ENCODE data around the gene ITGA8. TPM values are rescaled to one million over a fixed set of nuclear protein-coding genes. Genes with fewer than 3 reads are reported as not detected.
"Not testable (repeated sequence)": the region's sequence is repeated elsewhere in the genome, so short reads cannot be mapped to it uniquely, and the experiment has no call there.

The ITGA8 gene
- polyA plus RNA-seq, 2 donors, result 2.5 to 3.6 TPM

- WGBS, 2 donors, result 48% methylated on average over 5 of the region's 5 CpGs
- no peak overlapping the region for H3K4me3 ChIP-seq (ENCODE audit: low read depth in 1 of 2, low read length in 2 of 2)
- no peaks in the 10 kb centered on the region for H3K9me3 ChIP-seq (ENCODE audit: control insufficient read depth in 2 of 2, insufficient read depth in 1 of 2, low read depth in 1 of 2, low read length in 1 of 2)
- no peak overlapping the region for H3K27ac ChIP-seq (ENCODE audit: low read depth in 2 of 2, low read length in 1 of 2)
- H3K27me3 ChIP-seq (ENCODE audit: control insufficient read depth in 1 of 2, insufficient read depth in 2 of 2, low read length in 2 of 2), result no peaks in the 10 kb centered on the region
- H3K4me1 ChIP-seq (ENCODE audit: control insufficient read depth in 2 of 2, insufficient read depth in 2 of 2, low read length in 1 of 2), result no peaks in the 10 kb centered on the region
- no peaks in the 10 kb centered on the region for H3K36me3 ChIP-seq (ENCODE audit: control insufficient read depth in 2 of 2, insufficient read depth in 2 of 2, low read length in 1 of 2)
Observed at GRCh38 chr10:15485684-15486316, 233.9 kb downstream of the ITGA8 start.

- Histone ChIP-seq H3K27me3 (ENCODE audit: control insufficient read depth in 1 of 2, insufficient read depth in 2 of 2, low read length in 2 of 2) (no peaks in the 10 kb centered on the region), H3K4me3 (ENCODE audit: low read depth in 1 of 2, low read length in 2 of 2) (no peak overlapping the region), H3K9me3 (ENCODE audit: control insufficient read depth in 2 of 2, insufficient read depth in 1 of 2, low read depth in 1 of 2, low read length in 1 of 2) (no peaks in the 10 kb centered on the region), H3K4me1 (ENCODE audit: control insufficient read depth in 2 of 2, insufficient read depth in 2 of 2, low read length in 1 of 2) (no peaks in the 10 kb centered on the region), H3K27ac (ENCODE audit: low read depth in 2 of 2, low read length in 1 of 2) (no peak overlapping the region), H3K36me3 (ENCODE audit: control insufficient read depth in 2 of 2, insufficient read depth in 2 of 2, low read length in 1 of 2) (no peaks in the 10 kb centered on the region)
- 28 to 44% methylated on average over 3 of the region's 3 CpGs for WGBS, 2 donors
Observed at GRCh38 chr10:15485027-15485426, 234.7 kb downstream of the ITGA8 start.

GRCh38 chr10:15484128-15484527 lies 235.6 kb downstream of the ITGA8 start:
- H3K27me3 ChIP-seq (ENCODE audit: control insufficient read depth in 1 of 2, insufficient read depth in 2 of 2, low read length in 2 of 2), result no peaks in the 10 kb centered on the region
- no peaks in the 10 kb centered on the region for H3K36me3 ChIP-seq (ENCODE audit: control insufficient read depth in 2 of 2, insufficient read depth in 2 of 2, low read length in 1 of 2)
- H3K9me3 ChIP-seq (ENCODE audit: control insufficient read depth in 2 of 2, insufficient read depth in 1 of 2, low read depth in 1 of 2, low read length in 1 of 2), result no peaks in the 10 kb centered on the region
- WGBS, 2 donors, result 58 to 60% methylated on average over 3 of the region's 3 CpGs
- no peaks in the 10 kb centered on the region for H3K4me1 ChIP-seq (ENCODE audit: control insufficient read depth in 2 of 2, insufficient read depth in 2 of 2, low read length in 1 of 2)
- no peak overlapping the region for H3K27ac ChIP-seq (ENCODE audit: low read depth in 2 of 2, low read length in 1 of 2)
- no peak overlapping the region for H3K4me3 ChIP-seq (ENCODE audit: low read depth in 1 of 2, low read length in 2 of 2)

- 69 to 73% methylated on average over 14 of the region's 14 CpGs for WGBS, 2 donors
- Histone ChIP-seq H3K4me3 (ENCODE audit: low read depth in 1 of 2, low read length in 2 of 2) (no peak overlapping the region), H3K9me3 (ENCODE audit: control insufficient read depth in 2 of 2, insufficient read depth in 1 of 2, low read depth in 1 of 2, low read length in 1 of 2) (no peaks in the 10 kb centered on the region), H3K27ac (ENCODE audit: low read depth in 2 of 2, low read length in 1 of 2) (no peak overlapping the region), H3K27me3 (ENCODE audit: control insufficient read depth in 1 of 2, insufficient read depth in 2 of 2, low read length in 2 of 2) (no peaks in the 10 kb centered on the region), H3K36me3 (ENCODE audit: control insufficient read depth in 2 of 2, insufficient read depth in 2 of 2, low read length in 1 of 2) (no peaks in the 10 kb centered on the region), H3K4me1 (ENCODE audit: control insufficient read depth in 2 of 2, insufficient read depth in 2 of 2, low read length in 1 of 2) (no peaks in the 10 kb centered on the region)
Observed at GRCh38 chr10:15483215-15484075, 236.3 kb downstream of the ITGA8 start.

- no peaks in the 10 kb centered on the region for H3K36me3 ChIP-seq (ENCODE audit: control insufficient read depth in 2 of 2, insufficient read depth in 2 of 2, low read length in 1 of 2)
- WGBS, 2 donors, result 27 to 33% methylated on average over 2 of the region's 2 CpGs
- H3K9me3 ChIP-seq (ENCODE audit: control insufficient read depth in 2 of 2, insufficient read depth in 1 of 2, low read depth in 1 of 2, low read length in 1 of 2), result no peaks in the 10 kb centered on the region
- no peaks in the 10 kb centered on the region for H3K4me1 ChIP-seq (ENCODE audit: control insufficient read depth in 2 of 2, insufficient read depth in 2 of 2, low read length in 1 of 2)
- no peak overlapping the region for H3K4me3 ChIP-seq (ENCODE audit: low read depth in 1 of 2, low read length in 2 of 2)
- no peaks in the 10 kb centered on the region for H3K27me3 ChIP-seq (ENCODE audit: control insufficient read depth in 1 of 2, insufficient read depth in 2 of 2, low read length in 2 of 2)
- H3K27ac ChIP-seq (ENCODE audit: low read depth in 2 of 2, low read length in 1 of 2), result no peak overlapping the region
Observed at GRCh38 chr10:15482156-15482555, 237.6 kb downstream of the ITGA8 start.

- no peak overlapping the region for H3K27ac ChIP-seq (ENCODE audit: low read depth in 2 of 2, low read length in 1 of 2)
- H3K9me3 ChIP-seq (ENCODE audit: control insufficient read depth in 2 of 2, insufficient read depth in 1 of 2, low read depth in 1 of 2, low read length in 1 of 2), result no peaks in the 10 kb centered on the region
- H3K4me1 ChIP-seq (ENCODE audit: control insufficient read depth in 2 of 2, insufficient read depth in 2 of 2, low read length in 1 of 2), result no peaks in the 10 kb centered on the region
- 44 to 66% methylated on average over 2 of the region's 2 CpGs for WGBS, 2 donors
- H3K36me3 ChIP-seq (ENCODE audit: control insufficient read depth in 2 of 2, insufficient read depth in 2 of 2, low read length in 1 of 2), result no peaks in the 10 kb centered on the region
- no peaks in the 10 kb centered on the region for H3K27me3 ChIP-seq (ENCODE audit: control insufficient read depth in 1 of 2, insufficient read depth in 2 of 2, low read length in 2 of 2)
- no peak overlapping the region for H3K4me3 ChIP-seq (ENCODE audit: low read depth in 1 of 2, low read length in 2 of 2)
Observed at GRCh38 chr10:15478950-15479349, 240.8 kb downstream of the ITGA8 start.

GRCh38 chr10:15478429-15478828 lies 241.3 kb downstream of the ITGA8 start:
- Histone ChIP-seq H3K27me3 (ENCODE audit: control insufficient read depth in 1 of 2, insufficient read depth in 2 of 2, low read length in 2 of 2) (no peaks in the 10 kb centered on the region), H3K9me3 (ENCODE audit: control insufficient read depth in 2 of 2, insufficient read depth in 1 of 2, low read depth in 1 of 2, low read length in 1 of 2) (no peaks in the 10 kb centered on the region), H3K27ac (ENCODE audit: low read depth in 2 of 2, low read length in 1 of 2) (no peak overlapping the region), H3K4me3 (ENCODE audit: low read depth in 1 of 2, low read length in 2 of 2) (no peak overlapping the region), H3K36me3 (ENCODE audit: control insufficient read depth in 2 of 2, insufficient read depth in 2 of 2, low read length in 1 of 2) (no peaks in the 10 kb centered on the region), H3K4me1 (ENCODE audit: control insufficient read depth in 2 of 2, insufficient read depth in 2 of 2, low read length in 1 of 2) (no peaks in the 10 kb centered on the region)
- WGBS, 2 donors, result 43 to 51% methylated on average over 6 of the region's 6 CpGs

GRCh38 chr10:15476337-15476736 lies 243.4 kb downstream of the ITGA8 start:
- no peaks in the 10 kb centered on the region for H3K36me3 ChIP-seq (ENCODE audit: control insufficient read depth in 2 of 2, insufficient read depth in 2 of 2, low read length in 1 of 2)
- no peaks in the 10 kb centered on the region for H3K27me3 ChIP-seq (ENCODE audit: control insufficient read depth in 1 of 2, insufficient read depth in 2 of 2, low read length in 2 of 2)
- no peak overlapping the region for H3K4me3 ChIP-seq (ENCODE audit: low read depth in 1 of 2, low read length in 2 of 2)
- no peak overlapping the region for H3K27ac ChIP-seq (ENCODE audit: low read depth in 2 of 2, low read length in 1 of 2)
- 89 to 92% methylated on average over 4 of the region's 4 CpGs for WGBS, 2 donors
- no peaks in the 10 kb centered on the region for H3K4me1 ChIP-seq (ENCODE audit: control insufficient read depth in 2 of 2, insufficient read depth in 2 of 2, low read length in 1 of 2)
- no peaks in the 10 kb centered on the region for H3K9me3 ChIP-seq (ENCODE audit: control insufficient read depth in 2 of 2, insufficient read depth in 1 of 2, low read depth in 1 of 2, low read length in 1 of 2)

GRCh38 chr10:15475439-15475838 lies 244.3 kb downstream of the ITGA8 start:
- H3K27me3 ChIP-seq (ENCODE audit: control insufficient read depth in 1 of 2, insufficient read depth in 2 of 2, low read length in 2 of 2); H3K4me3 ChIP-seq (ENCODE audit: low read depth in 1 of 2, low read length in 2 of 2); H3K27ac ChIP-seq (ENCODE audit: low read depth in 2 of 2, low read length in 1 of 2); H3K36me3 ChIP-seq (ENCODE audit: control insufficient read depth in 2 of 2, insufficient read depth in 2 of 2, low read length in 1 of 2); H3K4me1 ChIP-seq (ENCODE audit: control insufficient read depth in 2 of 2, insufficient read depth in 2 of 2, low read length in 1 of 2); H3K9me3 ChIP-seq (ENCODE audit: control insufficient read depth in 2 of 2, insufficient read depth in 1 of 2, low read depth in 1 of 2, low read length in 1 of 2): not testable (repeated sequence)

- WGBS, 2 donors, result 54 to 65% methylated on average over 2 of the region's 2 CpGs
- Histone ChIP-seq H3K4me3 (ENCODE audit: low read depth in 1 of 2, low read length in 2 of 2) (no peak overlapping the region), H3K27me3 (ENCODE audit: control insufficient read depth in 1 of 2, insufficient read depth in 2 of 2, low read length in 2 of 2) (no peaks in the 10 kb centered on the region), H3K9me3 (ENCODE audit: control insufficient read depth in 2 of 2, insufficient read depth in 1 of 2, low read depth in 1 of 2, low read length in 1 of 2) (no peaks in the 10 kb centered on the region), H3K27ac (ENCODE audit: low read depth in 2 of 2, low read length in 1 of 2) (no peak overlapping the region), H3K36me3 (ENCODE audit: control insufficient read depth in 2 of 2, insufficient read depth in 2 of 2, low read length in 1 of 2) (no peaks in the 10 kb centered on the region), H3K4me1 (ENCODE audit: control insufficient read depth in 2 of 2, insufficient read depth in 2 of 2, low read length in 1 of 2) (no peaks in the 10 kb centered on the region)
Observed at GRCh38 chr10:15474671-15475070, 245.1 kb downstream of the ITGA8 start.

Data from esophagus (tissue), 2 donors.